Fibroblast of villous mesenchyme (primary cell): ENCODE measurements around the gene GPC1. TPM values are rescaled to one million over a fixed set of nuclear protein-coding genes. Genes with fewer than 3 reads are reported as not detected.

Experiments
- DNase-seq: peaks from one replicate; pipeline ENCODE4 v3.0.0-alpha.2; 2010; ENCODE audit warnings: low read depth
- H3K4me3 ChIP-seq: 2 replicates; pipeline ENCODE4 v1.5.1; 2011; ENCODE audit warnings: low read depth, mild to moderate bottlenecking, low read length
- total RNA-seq: library from RNA; depleted of rRNA; stranded (reverse); fragments of >200 nt; gene quantifications from 2 replicates; pipeline ENCODE4 v1.2.3, GENCODE V29; 2012
- TF ChIP-seq, protein P1 (sequence below): IDR thresholded peaks from 2 replicates; pipeline ENCODE4 v1.5.1; 2012; ENCODE audit warnings: low read depth, mild to moderate bottlenecking, low read length; ENCODE audit not compliant: insufficient read depth

The GPC1 gene
- total RNA-seq, 1 donor = 88.9 TPM

DNA sequence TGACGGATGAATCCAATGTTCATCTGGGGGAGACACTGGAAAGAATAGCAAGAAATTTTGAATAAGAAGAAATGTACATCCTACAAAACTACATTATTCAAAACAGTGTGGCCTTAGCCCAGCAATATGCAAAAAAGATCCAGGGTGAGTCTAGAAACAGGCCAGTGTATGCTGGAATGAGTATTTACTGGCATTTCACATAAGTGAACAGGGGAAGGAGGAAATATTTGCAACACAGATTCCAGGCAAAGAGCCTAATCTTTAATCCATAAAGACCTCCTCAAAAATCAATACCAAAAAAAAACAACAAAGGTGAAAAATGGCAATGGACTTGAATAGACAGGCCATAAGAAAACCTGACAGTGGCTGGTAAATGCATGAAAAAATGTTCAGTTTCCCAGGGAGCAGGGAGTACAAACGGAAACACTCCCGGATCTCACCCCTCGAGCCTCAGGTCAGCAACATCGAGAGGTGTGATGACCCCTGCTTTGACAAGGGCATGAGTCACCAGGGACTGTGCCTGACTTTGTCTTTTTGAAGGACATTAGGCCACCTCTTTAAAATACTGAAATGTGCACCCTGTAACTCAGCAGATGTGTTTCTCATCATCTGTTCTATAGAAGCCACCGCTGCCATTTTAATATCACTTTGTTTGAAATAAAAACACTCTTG is 12.7 kb upstream of the GPC1 start:
- no peak for DNase-seq
- TF ChIP-seq, protein P1, sequence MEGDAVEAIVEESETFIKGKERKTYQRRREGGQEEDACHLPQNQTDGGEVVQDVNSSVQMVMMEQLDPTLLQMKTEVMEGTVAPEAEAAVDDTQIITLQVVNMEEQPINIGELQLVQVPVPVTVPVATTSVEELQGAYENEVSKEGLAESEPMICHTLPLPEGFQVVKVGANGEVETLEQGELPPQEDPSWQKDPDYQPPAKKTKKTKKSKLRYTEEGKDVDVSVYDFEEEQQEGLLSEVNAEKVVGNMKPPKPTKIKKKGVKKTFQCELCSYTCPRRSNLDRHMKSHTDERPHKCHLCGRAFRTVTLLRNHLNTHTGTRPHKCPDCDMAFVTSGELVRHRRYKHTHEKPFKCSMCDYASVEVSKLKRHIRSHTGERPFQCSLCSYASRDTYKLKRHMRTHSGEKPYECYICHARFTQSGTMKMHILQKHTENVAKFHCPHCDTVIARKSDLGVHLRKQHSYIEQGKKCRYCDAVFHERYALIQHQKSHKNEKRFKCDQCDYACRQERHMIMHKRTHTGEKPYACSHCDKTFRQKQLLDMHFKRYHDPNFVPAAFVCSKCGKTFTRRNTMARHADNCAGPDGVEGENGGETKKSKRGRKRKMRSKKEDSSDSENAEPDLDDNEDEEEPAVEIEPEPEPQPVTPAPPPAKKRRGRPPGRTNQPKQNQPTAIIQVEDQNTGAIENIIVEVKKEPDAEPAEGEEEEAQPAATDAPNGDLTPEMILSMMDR = no peak
- no peak overlapping the region for H3K4me3 ChIP-seq

DNA sequence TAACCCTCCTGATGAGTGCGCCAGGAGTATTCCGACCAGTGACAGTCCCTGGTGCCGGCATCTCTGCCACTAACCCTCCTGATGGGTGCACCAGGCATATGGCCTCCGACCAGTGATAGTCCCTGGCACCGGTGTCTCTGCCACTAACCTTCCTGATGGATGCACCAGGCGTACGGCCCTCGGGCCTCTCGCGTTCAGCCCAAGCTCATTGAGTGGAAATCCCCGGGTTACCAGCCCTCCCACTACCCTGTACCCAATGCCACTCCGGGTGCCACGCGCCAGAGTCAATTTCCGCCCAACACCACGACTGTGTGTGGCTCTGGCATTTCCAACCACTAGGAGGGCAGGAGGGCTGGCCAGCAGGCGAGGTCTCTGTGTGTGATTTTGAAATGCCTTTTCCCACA is 11.7 kb upstream of the GPC1 start:
- DNase-seq = no peak
- H3K4me3 ChIP-seq = no peak overlapping the region
- TF ChIP-seq, protein P1 = no peak

GRCh38 chr2:240424341-240425235 is 10.9 kb upstream of the GPC1 start:
- TF ChIP-seq, protein P1 = no peak
- H3K4me3 ChIP-seq = no peak overlapping the region
- DNase-seq = no peak

GRCh38 chr2:240425236-240425615 is 10.2 kb upstream of the GPC1 start:
- DNase-seq = no peak

DNA sequence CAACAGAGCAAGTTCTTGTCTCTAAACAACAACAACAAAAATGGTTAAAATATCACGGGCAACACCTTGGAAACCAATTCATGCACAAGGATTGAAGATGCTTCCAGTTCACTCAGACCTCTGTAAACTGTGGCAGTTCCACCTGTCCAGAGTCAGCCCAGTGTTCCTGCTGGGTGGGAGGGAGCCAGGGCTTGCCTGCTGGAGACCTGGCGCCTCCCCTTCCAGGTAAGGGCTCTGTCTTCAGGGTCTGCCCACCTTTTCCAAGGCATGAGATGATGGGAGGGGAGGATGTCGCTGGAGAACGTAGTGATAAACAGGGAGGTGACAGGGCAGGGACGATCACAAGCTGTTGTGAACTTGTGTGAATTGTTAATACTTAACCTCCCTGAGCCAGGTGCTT is 9.8 kb upstream of the GPC1 start:
- H3K4me3 ChIP-seq = no peak overlapping the region
- DNase-seq = no peak
- TF ChIP-seq, protein P1 = no peak

More at GRCh38 chr2:240425236-240425615, 10.2 kb upstream of the GPC1 start:
- TF ChIP-seq, protein P1 = no peak
- H3K4me3 ChIP-seq = no peak overlapping the region

GRCh38 chr2:240426845-240427721 is 8.4 kb upstream of the GPC1 start:
- TF ChIP-seq, protein P1 = no peak
- no peak overlapping the region for H3K4me3 ChIP-seq
- DNase-seq = peak; percentile 80
